Lung (tissue), 16 donors: ENCODE measurements around the gene SNX1. TPM values are rescaled to one million over a fixed set of nuclear protein-coding genes. Genes with fewer than 3 reads are reported as not detected.

Source experiments
- ATAC-seq: fragments of 200-7000 bp; cut with Tn5 transposase; one replicate; pipeline ENCODE4 v1.9.1; 2020; ENCODE audit warnings: moderate number of reproducible peaks; ENCODE audit not compliant: insufficient read depth, low FRiP score
- DNase-seq, 3 donors: peaks; one replicate each; pipeline ENCODE4 v3.0.0-alpha.2; 2013 to 2017
- H3K27ac ChIP-seq, 2 donors: one replicate each; pipeline ENCODE4 v1.5.1; 2013; ENCODE audit warnings: mild to moderate bottlenecking in 2 of 2, moderate library complexity in 2 of 2, control low read depth in 1 of 2, inconsistent platforms in 1 of 2, low read depth in 1 of 2, low read length in 1 of 2
- H3K27me3 ChIP-seq, 3 donors: one replicate each; pipeline ENCODE4 v1.5.1; 2013; ENCODE audit warnings: low read length in 2 of 3; ENCODE audit not compliant: control insufficient read depth in 3 of 3, insufficient read depth in 3 of 3
- H3K36me3 ChIP-seq, 4 donors: one replicate each; pipeline ENCODE4 v1.5.1; 2013; ENCODE audit warnings: low read length in 4 of 4, mild to moderate bottlenecking in 1 of 4, moderate library complexity in 1 of 4; ENCODE audit not compliant: control insufficient read depth in 4 of 4, insufficient read depth in 4 of 4
- H3K4me1 ChIP-seq, 5 donors: one replicate each; pipeline ENCODE4 v1.5.1; 2013; ENCODE audit warnings: low read length in 5 of 5, mild to moderate bottlenecking in 2 of 5, moderate library complexity in 1 of 5; ENCODE audit not compliant: control insufficient read depth in 5 of 5, insufficient read depth in 5 of 5
- H3K4me3 ChIP-seq: one replicate; pipeline ENCODE4 v1.5.1; 2013; ENCODE audit warnings: mild to moderate bottlenecking, control low read depth, moderate library complexity
- H3K9ac ChIP-seq, 2 donors: one replicate each; pipeline ENCODE4 v1.5.1; 2013; ENCODE audit warnings: low read length in 2 of 2, control low read depth in 1 of 2; ENCODE audit not compliant: insufficient read depth in 1 of 2
- H3K9me3 ChIP-seq, 4 donors: one replicate each; pipeline ENCODE4 v1.5.1; 2013; ENCODE audit warnings: low read length in 3 of 4, mild to moderate bottlenecking in 1 of 4, moderate library complexity in 1 of 4; ENCODE audit not compliant: control insufficient read depth in 4 of 4, insufficient read depth in 3 of 4
- CTCF ChIP-seq: IDR thresholded peaks from 2 replicates; pipeline ENCODE4 v1.5.1; 2012; ENCODE audit warnings: mild to moderate bottlenecking; ENCODE audit errors: control extremely low read depth, extremely low read depth
- WGBS, 2 donors: extraction: QIAGEN DNeasy Blood & Tissue Kit; methylation state at CpG; one replicate each; pipeline ENCODE4 v1.1.7; 2013; 5-methylcytosine and 5-hydroxymethylcytosine counted together
- long read RNA-seq, 5 donors: transcript quantifications; one replicate each; lab custom pipeline, GENCODE V29; 2026
- polyA plus RNA-seq, 2 donors: library from polyadenylated mRNA; stranded (reverse); fragments of 200-250 nt; gene quantifications; one replicate each; pipeline ENCODE4 v1.2.1, GENCODE V29; 2013
- total RNA-seq, 2 donors: library from RNA; depleted of rRNA in 1 of 2; stranded (reverse); fragments of >200 nt in 1 of 2; gene quantifications; one replicate each; pipeline ENCODE4 v1.2.1, GENCODE V29; 2014 to 2021
- donor health status: control.
- donor health status: control.
- donor health status: Bipolar disorder and iron deficiency.
- donor health status: healthy.
- donor health status: DM: yes; HTN: yes; CAD: no.

The SNX1 gene, protein sequence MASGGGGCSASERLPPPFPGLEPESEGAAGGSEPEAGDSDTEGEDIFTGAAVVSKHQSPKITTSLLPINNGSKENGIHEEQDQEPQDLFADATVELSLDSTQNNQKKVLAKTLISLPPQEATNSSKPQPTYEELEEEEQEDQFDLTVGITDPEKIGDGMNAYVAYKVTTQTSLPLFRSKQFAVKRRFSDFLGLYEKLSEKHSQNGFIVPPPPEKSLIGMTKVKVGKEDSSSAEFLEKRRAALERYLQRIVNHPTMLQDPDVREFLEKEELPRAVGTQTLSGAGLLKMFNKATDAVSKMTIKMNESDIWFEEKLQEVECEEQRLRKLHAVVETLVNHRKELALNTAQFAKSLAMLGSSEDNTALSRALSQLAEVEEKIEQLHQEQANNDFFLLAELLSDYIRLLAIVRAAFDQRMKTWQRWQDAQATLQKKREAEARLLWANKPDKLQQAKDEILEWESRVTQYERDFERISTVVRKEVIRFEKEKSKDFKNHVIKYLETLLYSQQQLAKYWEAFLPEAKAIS
- 100 to 1,000 TPM; 108 to 169 TPM for total RNA-seq
- polyA plus RNA-seq = 100 to 1,000 TPM in 1 of 2 donors, 10 to 100 TPM in 1; 70.6 to 109 TPM
- long read RNA-seq, donor 1, transcript SNX1-208 (15 exons, 1,971 nt) = major isoform, 20 of 35 reads
- long read RNA-seq, donor 1, partial matches to known transcripts = 12 of 35 reads
- long read RNA-seq, donor 1, other reads (novel, unspliced or antisense) = 0 of 35 reads
- long read RNA-seq, donor 2, transcript SNX1-208 (15 exons, 1,971 nt) = major isoform, 6 of 428 reads
- long read RNA-seq, donor 2, partial matches to known transcripts = 421 of 428 reads
- long read RNA-seq, donor 2, other reads (novel, unspliced or antisense) = 0 of 428 reads
- long read RNA-seq, donor 3, transcript SNX1-208 (15 exons, 1,971 nt) = major isoform, 7 of 23 reads
- long read RNA-seq, donor 3, partial matches to known transcripts = 14 of 23 reads
- long read RNA-seq, donor 3, other reads (novel, unspliced or antisense) = 0 of 23 reads
- long read RNA-seq, donor 4, partial matches to known transcripts = 12 of 15 reads
- long read RNA-seq, donor 4, other reads (novel, unspliced or antisense) = 0 of 15 reads
- long read RNA-seq, donor 5, transcript SNX1-208 (15 exons, 1,971 nt) = major isoform, 25 of 50 reads
- long read RNA-seq, donor 5, partial matches to known transcripts = 22 of 50 reads
- long read RNA-seq, donor 5, other reads (novel, unspliced or antisense) = 0 of 50 reads

GRCh38 chr15:64095795-64096667 is at the start of gene SNX1:
SNX1 (plus strand) TSS chr15:64095982; CDS start chr15:64096014, 32 bp downstream.
- peaks cover 0 to 35% (median 11%) of the 10 kb centered on the region in 5 donors for H3K4me1 ChIP-seq
- WGBS, 2 donors = 0 to 1% methylated on average over 68 to 70 of the region's 70 CpGs

DNA sequence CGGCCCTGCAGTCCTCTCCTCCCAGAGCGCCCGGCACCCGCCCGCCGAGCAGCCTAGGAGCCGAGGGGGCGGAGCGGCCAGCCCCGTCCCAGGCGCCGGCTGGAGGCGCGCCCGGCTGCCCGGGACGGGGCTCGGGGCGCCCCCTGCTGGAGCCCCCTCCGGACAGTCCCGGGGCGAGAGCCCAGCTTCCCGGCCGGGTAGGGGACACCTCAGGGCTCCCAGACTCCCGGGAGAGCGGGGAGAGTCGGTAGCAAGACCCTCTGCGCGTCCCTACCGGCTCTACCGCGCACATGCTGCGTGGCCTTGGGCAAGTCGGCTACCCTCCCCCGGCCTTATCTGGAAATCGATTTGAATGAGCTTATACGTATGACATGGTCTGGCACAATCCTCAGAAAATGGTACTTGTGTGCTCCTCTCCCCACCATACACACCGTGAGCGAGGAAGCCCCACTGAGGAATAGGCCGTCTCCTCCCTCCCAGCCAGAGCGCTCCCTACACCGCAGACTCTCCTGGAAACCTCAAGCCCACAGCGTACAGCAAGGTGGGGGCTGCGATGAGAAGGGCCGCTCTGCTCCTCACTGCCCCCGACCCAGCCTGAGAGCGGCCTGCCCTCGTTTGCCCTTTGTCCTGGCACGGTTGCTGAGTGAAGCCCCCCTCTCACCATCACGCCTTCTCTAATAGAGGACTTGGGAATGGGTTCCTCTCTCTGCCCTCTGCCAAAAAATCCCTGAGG is 49.2 kb upstream of the SNX1 start, which contains the start of gene DAPK2:
DAPK2 (minus strand) TSS at position 65 of the 733 bp plus-strand sequence. CDS start 6,224 bp downstream, outside the sequence.
- H3K9ac ChIP-seq = peak within 1 kb of the TSS in 1 of 2 donors; percentile 34
- WGBS, 2 donors = 7 to 8% methylated on average over 36 to 50 of the region's 50 CpGs
- no peaks in the 10 kb centered on the region for H3K9me3 ChIP-seq
- peak within 1 kb of the TSS; percentile 66 to 88 for H3K27ac ChIP-seq
- peak; percentile 44 for TF ChIP-seq CTCF
- peak within 1 kb of the TSS; percentile 40 for H3K4me3 ChIP-seq
- no peaks in the 10 kb centered on the region for H3K27me3 ChIP-seq
- no peaks in the 10 kb centered on the region for H3K36me3 ChIP-seq
- peak; percentile 74 to 82 (median 81) for DNase-seq
- ATAC-seq = peak; percentile 91
- peaks cover 2 to 21% (median 18%) of the 10 kb centered on the region in 5 donors for H3K4me1 ChIP-seq

More at GRCh38 chr15:64095795-64096667, at the start of gene SNX1:
- Histone ChIP-seq H3K4me3 (peak within 1 kb of the TSS; percentile 70), H3K27me3 (no peaks in the 10 kb centered on the region), H3K9ac (peak within 1 kb of the TSS; percentile 77 to 90), H3K36me3 (peaks cover 0 to 5% (median 0%) of the 10 kb centered on the region in 4 donors), H3K9me3 (no peaks in the 10 kb centered on the region), H3K27ac (peak within 1 kb of the TSS; percentile 86 to 88)
- TF ChIP-seq CTCF = no peak
- ATAC-seq (peak; percentile 86), DNase-seq (peak; percentile 96 to 97 (median 96))
